Measurements from ENCODE around the gene GRM8.

Gene GRM8

DNA sequence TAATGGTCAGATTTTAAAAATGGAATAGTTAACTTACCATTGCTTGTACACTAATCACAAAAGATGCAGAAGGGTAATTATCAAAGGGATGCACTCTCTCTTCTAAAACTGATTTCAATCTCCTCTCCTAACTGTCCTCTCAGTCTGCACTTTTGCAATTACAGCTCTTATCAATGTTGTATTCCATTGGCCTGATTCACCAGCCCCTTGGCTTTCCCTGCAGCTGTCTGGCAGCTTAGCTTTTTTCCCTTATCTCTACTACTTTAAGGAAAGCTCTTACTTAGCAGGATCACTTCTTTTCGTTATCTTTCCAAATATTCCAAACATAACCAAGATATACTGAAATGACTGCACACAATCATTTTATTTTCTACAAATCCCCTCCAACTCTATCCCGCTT is 448.8 kb downstream of the GRM8 start:
- DNase-seq = no peak

DNA sequence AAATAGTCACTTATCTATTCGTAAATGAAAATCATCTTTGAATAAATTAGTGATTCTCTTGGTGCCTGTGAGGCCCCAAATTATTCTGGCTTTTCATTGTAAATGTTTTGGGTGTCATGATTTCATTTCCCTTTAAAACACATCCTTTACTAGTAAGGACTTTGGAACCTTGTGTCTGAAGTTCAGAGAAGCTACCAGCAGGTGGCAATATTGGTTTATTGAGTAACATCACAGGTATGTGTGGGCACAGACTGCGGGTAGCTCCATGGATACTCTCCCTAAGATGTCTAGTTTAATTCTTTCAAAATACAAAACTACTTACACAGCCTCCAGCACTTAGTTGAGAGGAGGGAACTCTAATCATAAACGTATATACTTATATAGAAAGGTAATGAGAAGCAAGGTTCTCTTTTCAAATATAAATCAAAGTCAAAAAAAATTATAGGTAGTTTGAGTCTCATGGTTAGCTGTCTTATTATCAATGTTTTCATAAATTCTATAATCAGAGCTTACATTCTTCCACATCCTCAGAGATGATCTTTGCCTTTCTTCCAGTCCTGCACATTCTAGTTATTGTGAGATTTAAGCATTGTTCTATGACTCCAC is 449.6 kb downstream of the GRM8 start:
- peak; percentile 35 for DNase-seq

DNA sequence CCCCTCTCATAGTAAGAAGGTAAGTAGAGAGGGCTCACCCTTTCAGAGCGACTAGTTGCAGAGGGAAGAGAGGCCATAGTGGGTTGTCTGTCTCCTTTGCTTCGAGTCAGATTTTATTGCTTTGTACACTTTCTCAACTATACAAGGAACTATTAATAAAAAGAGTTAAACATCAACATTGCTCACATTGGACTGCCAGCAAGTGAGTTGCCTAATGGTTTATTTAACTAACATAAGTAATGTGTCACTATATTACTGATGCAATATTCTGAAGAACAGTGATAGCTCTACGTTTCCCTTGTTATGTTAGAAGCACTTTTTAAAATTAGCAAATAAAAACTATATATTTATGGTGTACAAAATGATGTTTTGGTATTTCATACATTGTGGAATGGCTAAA is 451.0 kb downstream of the GRM8 start:
- no peak for DNase-seq

DNA sequence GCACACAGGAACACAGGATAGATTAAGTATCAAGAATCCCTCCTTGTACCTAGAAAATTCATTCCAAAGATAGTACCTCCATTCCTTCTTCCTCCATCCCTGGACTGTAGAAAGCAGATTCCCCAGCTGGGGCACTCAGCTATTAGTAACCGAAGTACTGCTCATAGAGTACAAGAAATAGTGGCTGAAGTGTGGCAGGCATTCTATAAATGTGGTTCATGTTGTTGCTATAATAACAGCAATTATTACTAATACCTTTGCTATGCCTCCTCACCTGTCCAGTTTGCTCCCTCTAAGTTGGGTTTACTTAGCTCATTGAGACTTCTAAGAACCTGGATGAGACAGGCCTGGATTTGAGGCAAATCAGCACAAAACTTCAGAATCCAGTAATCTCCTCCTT is 453.2 kb downstream of the GRM8 start:
- DNase-seq = no peak

DNA sequence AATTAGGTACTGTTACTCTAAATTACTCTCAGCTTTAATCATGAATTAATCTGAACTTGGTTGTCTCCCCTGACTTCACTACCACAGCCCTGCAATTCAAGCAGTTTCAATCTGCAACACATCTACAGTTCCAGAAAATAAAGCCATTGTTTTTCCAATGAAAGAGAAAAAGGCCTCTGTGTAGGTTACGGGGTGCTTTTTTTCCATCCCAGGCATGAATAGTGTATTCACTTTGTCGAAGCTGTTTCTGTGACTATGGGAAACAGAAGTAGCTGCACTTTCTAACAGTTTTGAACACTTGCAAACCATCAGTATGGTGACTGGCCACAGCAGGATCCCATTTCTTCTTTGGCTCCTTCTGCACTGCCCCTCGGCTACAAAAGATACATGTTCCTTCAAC is 460.2 kb downstream of the GRM8 start:
- no peak for DNase-seq

- no peak for DNase-seq
Observed at GRCh38 chr7:126791306-126791705, 461.4 kb downstream of the GRM8 start.

- DNase-seq = no peak
Observed at GRCh38 chr7:126790763-126791162, 462.0 kb downstream of the GRM8 start.

DNA sequence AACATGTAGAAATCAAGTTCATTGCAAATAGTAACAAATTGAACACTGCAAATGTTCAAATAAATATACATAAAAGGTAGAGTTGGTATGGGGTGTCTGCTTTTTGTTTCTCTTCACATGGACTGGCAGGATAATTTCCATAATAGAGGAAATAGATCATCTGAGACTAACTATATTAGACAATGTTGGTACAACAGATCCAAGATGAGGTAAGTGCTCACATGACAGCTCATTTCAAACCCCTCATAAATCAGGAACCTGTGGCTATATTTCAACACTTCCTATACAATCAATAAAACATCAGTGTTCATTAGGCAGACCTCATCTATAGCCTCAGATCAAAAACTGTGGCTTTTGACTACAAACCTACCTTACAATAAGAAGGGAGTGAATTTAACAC is 469.1 kb downstream of the GRM8 start:
- DNase-seq = no peak

DNA sequence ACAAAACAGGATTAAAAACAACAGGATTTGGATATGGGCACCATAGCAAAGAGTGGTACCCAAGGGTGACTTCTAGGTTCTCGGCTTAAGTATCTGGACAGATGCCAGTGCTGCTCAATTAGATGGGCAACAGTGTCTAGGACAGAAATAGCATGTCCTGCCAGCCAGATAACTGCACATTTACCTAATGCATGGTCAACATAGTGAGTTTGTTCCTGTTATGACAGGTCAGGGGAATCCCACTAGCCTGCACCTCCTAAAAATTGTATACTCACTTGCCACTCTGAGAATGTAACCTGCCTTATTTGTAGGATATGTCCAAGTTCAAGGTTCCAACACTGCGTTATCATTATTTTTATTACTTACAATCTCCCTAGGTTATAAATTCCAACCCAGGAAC is 471.7 kb downstream of the GRM8 start:
- DNase-seq = no peak

GRCh38 chr7:126778101-126778500 is 474.6 kb downstream of the GRM8 start:
- DNase-seq = no peak

GRCh38 chr7:126776498-126776897 is 476.2 kb downstream of the GRM8 start:
- no peak for DNase-seq

- DNase-seq = no peak
Observed at GRCh38 chr7:126774077-126774476, 478.7 kb downstream of the GRM8 start.

- no peak for DNase-seq
Observed at GRCh38 chr7:126768836-126769235, 483.9 kb downstream of the GRM8 start.

DNA sequence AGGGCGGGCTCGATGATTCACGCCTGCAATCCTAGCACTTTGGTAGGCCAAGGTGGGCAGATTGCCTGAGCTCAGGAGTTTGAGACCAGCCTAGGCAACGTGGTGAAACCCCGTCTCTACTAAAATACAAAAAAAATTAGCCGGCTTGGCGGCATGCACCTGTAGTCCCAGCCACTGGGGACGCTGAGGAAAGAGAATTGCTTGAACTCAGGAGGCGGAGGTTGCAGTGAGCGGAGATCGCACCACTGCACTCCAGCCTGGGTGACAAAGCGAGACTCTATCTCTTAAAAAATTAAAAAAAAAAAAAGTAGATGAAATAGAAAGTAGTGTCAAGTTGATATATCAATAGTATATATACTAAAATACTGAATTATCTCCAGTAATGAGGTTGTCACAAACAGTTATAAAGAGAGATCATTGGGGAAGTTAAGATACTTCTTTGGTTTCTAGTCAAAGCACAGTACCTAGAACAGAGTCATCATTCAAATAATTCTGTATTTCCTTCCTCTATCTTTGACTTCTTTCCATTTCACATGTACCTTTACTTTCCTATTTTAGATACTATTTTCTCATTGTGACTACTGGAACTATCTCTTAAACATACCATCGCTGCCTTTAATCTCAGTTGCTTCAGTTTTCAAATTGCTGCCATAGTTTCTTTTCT is 491.7 kb downstream of the GRM8 start:
- no peak for DNase-seq

DNA sequence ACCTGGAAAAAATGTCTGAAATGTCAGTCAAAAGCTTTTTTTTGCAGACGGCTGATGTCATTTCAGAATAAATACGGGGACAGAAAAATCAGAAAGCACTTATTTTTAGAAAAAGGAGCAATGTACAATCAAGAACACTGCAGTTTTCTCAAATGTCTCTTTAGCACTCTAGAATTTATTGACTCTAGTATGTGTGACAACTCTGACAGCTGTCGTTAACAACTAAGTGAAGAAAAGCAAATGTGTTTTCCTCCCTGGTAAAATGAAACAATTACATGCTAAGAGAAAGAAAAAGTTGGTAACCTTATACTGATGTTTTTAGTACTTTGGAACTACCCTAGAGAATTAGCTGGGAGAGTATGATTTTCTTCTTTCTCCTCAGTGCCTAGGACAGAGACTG is 497.4 kb downstream of the GRM8 start:
- no peak for DNase-seq

DNA sequence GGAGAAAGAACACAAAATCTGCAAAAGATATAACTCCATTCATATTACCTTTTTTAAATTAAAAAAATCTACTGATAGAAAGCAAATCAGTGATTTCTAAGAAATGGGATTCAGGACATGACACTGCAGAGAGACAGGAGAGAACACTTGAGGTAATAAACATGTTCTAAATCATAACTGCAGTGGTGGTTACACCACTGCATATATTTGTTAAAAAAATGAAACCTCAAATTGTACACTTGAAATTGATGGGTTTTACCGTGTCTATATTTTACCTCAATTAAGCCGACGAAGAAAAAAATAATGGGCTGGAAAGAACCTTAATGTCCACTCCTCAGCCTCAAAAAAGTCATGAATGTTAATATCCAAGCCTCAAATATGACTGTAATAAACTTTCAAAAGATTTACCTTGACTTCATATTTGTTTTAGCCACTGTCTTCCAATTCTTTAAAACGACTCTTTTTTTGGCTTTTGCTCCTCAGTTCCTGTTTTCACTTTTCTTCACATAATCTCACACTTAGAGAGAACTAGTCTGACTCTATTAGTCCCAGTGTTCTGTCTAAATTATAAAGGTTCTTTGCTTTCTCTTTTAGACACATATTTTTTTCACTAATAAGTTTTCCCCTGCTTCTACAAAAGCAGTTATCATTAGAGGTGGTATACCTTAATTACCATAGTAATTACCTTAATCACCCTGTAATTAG is 502.4 kb downstream of the GRM8 start:
- no peak for DNase-seq

DNA sequence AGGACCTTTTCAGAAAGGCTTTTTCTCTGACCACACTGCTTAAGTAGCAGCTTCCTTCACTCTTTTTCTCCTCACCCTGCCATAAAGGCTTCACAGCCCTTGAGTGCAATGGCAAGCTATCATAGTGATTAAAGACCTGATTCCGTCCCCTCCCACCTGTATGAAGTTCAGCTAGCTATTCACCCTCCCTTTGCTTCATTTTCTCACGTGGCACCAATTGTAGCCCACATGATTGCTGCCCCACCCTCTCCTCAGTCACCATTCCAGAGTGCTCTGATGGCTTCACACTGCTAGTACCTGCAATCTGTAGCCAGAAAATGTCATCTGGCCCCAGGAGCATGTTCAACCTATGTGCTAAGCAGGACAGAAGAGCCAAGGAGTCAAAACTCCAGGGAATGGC is 523.8 kb downstream of the GRM8 start:
- DNase-seq = no peak

- peak; percentile 2 for DNase-seq
Observed at GRCh38 chr7:126727930-126728391, 524.8 kb downstream of the GRM8 start.

GRCh38 chr7:126723966-126724544 is 528.7 kb downstream of the GRM8 start:
- DNase-seq = no peak

DNA sequence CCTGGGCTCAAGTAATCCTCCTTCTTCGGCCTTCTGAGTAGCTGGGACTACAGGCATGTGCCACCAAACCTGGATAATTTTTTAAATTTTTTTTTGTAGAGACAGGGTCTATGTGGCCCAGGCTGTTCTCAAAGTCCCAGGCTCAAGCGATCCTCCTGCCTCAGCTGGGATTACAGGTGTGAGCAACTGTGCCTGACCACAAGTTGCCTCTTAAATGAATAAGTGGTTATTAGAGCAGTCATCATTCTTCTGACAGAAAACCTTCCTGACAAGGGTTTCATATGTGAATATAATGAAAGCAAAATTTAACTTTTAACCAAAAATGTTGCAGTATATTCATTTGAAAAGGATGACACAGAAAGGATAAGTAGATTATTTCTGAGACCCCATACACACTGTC is 532.5 kb downstream of the GRM8 start:
- no peak for DNase-seq

GRCh38 chr7:126718419-126718818 is 534.3 kb downstream of the GRM8 start:
- DNase-seq = no peak

DNA sequence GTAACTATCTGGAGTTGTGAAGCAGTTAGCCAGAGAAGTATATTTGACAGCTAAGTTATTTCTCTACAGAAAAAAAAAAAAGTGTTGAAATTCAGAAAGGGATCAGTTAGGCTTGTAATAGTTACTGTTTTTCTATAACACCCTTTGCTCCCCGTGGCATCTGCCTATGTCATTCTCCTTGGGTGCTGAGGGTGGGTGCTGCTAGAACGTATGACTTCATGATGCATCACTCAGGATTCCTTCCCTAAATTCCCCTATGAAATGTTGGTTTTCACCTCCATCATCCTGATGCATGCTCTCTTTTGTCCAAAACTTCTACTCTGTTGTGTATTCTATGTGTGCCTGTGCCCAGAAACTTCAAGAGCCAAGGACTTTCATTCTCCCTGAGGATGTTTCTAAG is 536.4 kb downstream of the GRM8 start:
- no peak for DNase-seq

GRCh38 chr7:126715076-126715475 is 537.7 kb downstream of the GRM8 start:
- DNase-seq = no peak

Data from stimulated activated CD4-positive, alpha-beta T cell treated with anti-CD3 and anti-CD28 coated beads, Interleukin-15, amount 100 ng/mL, for 24 hours (primary cell).